NCI-H2196 treated with DMSO at 0.1 percent for 48 hours (cell line): ENCODE results near the gene PBX4.

ENCODE experiments used
- DNase-seq: peaks from one replicate; lab custom pipeline; 2025; ENCODE audit not compliant: unreplicated experiment; lab: John Stamatoyannopoulos, UW

The PBX4 gene

GRCh38 chr19:19649580-19649995 lies 31.1 kb upstream of the PBX4 start:
- no peak for DNase-seq

GRCh38 chr19:19649155-19649554 lies 30.7 kb upstream of the PBX4 start:
- DNase-seq: no peak

- DNase-seq: no peak
Measured at GRCh38 chr19:19647037-19647835, 28.7 kb upstream of the PBX4 start.

GRCh38 chr19:19645233-19645870 lies 26.9 kb upstream of the PBX4 start:
- no peak for DNase-seq

- DNase-seq: no peak
Measured at GRCh38 chr19:19644054-19644388, 25.5 kb upstream of the PBX4 start.

- DNase-seq: peak; percentile 24
Measured at GRCh38 chr19:19643158-19644053, 24.9 kb upstream of the PBX4 start, which contains the start of gene GMIP. GMIP (minus strand) TSS chr19:19643657; CDS start chr19:19643529, 128 bp downstream.

GRCh38 chr19:19642506-19643157 lies 24.1 kb upstream of the PBX4 start:
- DNase-seq: no peak

- DNase-seq: no peak
Measured at GRCh38 chr19:19637523-19638251, 19.2 kb upstream of the PBX4 start.

- no peak for DNase-seq
Measured at GRCh38 chr19:19637186-19637522, 18.7 kb upstream of the PBX4 start.

- no peak for DNase-seq
Measured at GRCh38 chr19:19636573-19637185, 18.2 kb upstream of the PBX4 start.

- DNase-seq: no peak
Measured at GRCh38 chr19:19635313-19635702, 16.8 kb upstream of the PBX4 start.

GRCh38 chr19:19634516-19635312 lies 16.2 kb upstream of the PBX4 start:
- DNase-seq: no peak

- no peak for DNase-seq
Measured at GRCh38 chr19:19633711-19634515, 15.4 kb upstream of the PBX4 start.

GRCh38 chr19:19632661-19633060 lies 14.2 kb upstream of the PBX4 start:
- no peak for DNase-seq

- no peak for DNase-seq
Measured at GRCh38 chr19:19631346-19631745, 12.9 kb upstream of the PBX4 start.

GRCh38 chr19:19630426-19630825 lies 11.9 kb upstream of the PBX4 start:
- no peak for DNase-seq

- DNase-seq: no peak
Measured at GRCh38 chr19:19630062-19630414, 11.6 kb upstream of the PBX4 start.

GRCh38 chr19:19628501-19629134 lies 10.1 kb upstream of the PBX4 start:
- DNase-seq: no peak
